SK-N-SH (cell line): Measurements from ENCODE around the gene IL1RAP. TPM values are rescaled to one million over a fixed set of nuclear protein-coding genes. Genes with fewer than 3 reads are reported as not detected.

ENCODE experiments used
- CTCF ChIA-PET: fragments of 300-600, 350-600 bp; formaldehyde crosslinking; extraction: SDS; loops from one replicate; lab custom pipeline; 2021; lab: Yijun Ruan, JAX
- POLR2A ChIA-PET: fragments of 350-600 bp; sonication (Branson Sonifier 250); formaldehyde crosslinking; extraction: SDS; loops from one replicate; lab custom pipeline; 2020; ENCODE audit warnings: antibody characterized with exemption, inconsistent platforms; lab: Yijun Ruan, JAX
- DNase-seq: peaks from one replicate; pipeline ENCODE4 v3.0.0; 2012
- H2AFZ ChIP-seq: fragments of 200-600 bp; sonication (generic); 2 replicates; pipeline ENCODE4 v1.8.1; 2016; ENCODE audit warnings: antibody characterized with exemption, mild to moderate bottlenecking, low read depth
- H3F3A ChIP-seq: fragments of 200-600 bp; sonication (generic); replicated peaks from 2 replicates; pipeline ENCODE3; 2016; ENCODE audit warnings: antibody characterized with exemption, mild to moderate bottlenecking; ENCODE audit not compliant: insufficient read depth
- H3K27ac ChIP-seq, 2 experiments: fragments of 200-500 bp in 1 of 2; fragments of 200-600 bp in 1 of 2; sonication (Bioruptor generic) in 1 of 2; sonication (generic), shearing (Covaris generic) in 1 of 2; 2 replicates each; pipeline versions ENCODE4 v1.5.1 to v1.6.1; 2014 to 2016; ENCODE audit warnings: low read depth in 2 of 2, inconsistent platforms in 1 of 2, low read length in 1 of 2, mild to moderate bottlenecking in 1 of 2, mixed read lengths in 1 of 2
- H3K27me3 ChIP-seq: fragments of 200-600 bp; sonication (generic), shearing (Covaris generic); 2 replicates; pipeline ENCODE4 v1.6.1; 2016; ENCODE audit warnings: mixed run types; ENCODE audit not compliant: insufficient read depth
- H3K36me3 ChIP-seq, 2 experiments: fragments of 200-500 bp in 1 of 2; fragments of 200-600 bp in 1 of 2; sonication (Bioruptor generic) in 1 of 2; sonication (generic) in 1 of 2; replicated peaks in 1 of 2; 2 replicates each; pipeline versions ENCODE3 to v1.5.1; 2014 to 2016; ENCODE audit warnings: low read length in 1 of 2, mild to moderate bottlenecking in 1 of 2; ENCODE audit not compliant: insufficient read depth in 2 of 2, control insufficient read depth in 1 of 2
- H3K4me1 ChIP-seq, 2 experiments: fragments of 200-500 bp in 1 of 2; fragments of 200-600 bp in 1 of 2; sonication (Bioruptor generic) in 1 of 2; sonication (generic), shearing (Covaris generic) in 1 of 2; 2 replicates each; pipeline versions ENCODE4 v1.5.1 to v1.6.1; 2014 to 2016; ENCODE audit warnings: low read depth in 1 of 2, low read length in 1 of 2, mixed run types in 1 of 2; ENCODE audit not compliant: insufficient read depth in 2 of 2, control insufficient read depth in 1 of 2
- H3K4me2 ChIP-seq: fragments of 200-600 bp; sonication (generic), shearing (Covaris generic); 2 replicates; pipeline ENCODE4 v1.6.1; 2017; ENCODE audit warnings: mixed run types
- H3K4me3 ChIP-seq, 2 experiments: fragments of 200-500 bp in 1 of 2; fragments of 200-600 bp in 1 of 2; sonication (Bioruptor generic) in 1 of 2; sonication (generic), shearing (Covaris generic) in 1 of 2; 2 replicates each; pipeline versions ENCODE4 v1.5.1 to v1.8.1; 2014 to 2016; ENCODE audit warnings: low read depth in 2 of 2, inconsistent platforms in 1 of 2, low read length in 1 of 2, mild to moderate bottlenecking in 1 of 2, mixed read lengths in 1 of 2, moderate library complexity in 1 of 2
- H3K79me2 ChIP-seq: fragments of 200-600 bp; sonication (generic); 2 replicates; pipeline ENCODE4 v1.8.1; 2017; ENCODE audit warnings: mild to moderate bottlenecking; ENCODE audit not compliant: insufficient read depth
- H3K9ac ChIP-seq: fragments of 200-600 bp; sonication (generic); 2 replicates; pipeline ENCODE4 v1.6.1; 2017; ENCODE audit warnings: mixed run types
- H3K9me2 ChIP-seq: fragments of 200-600 bp; sonication (generic); 2 replicates; pipeline ENCODE4 v1.6.1; 2017; ENCODE audit warnings: mixed run types
- H3K9me3 ChIP-seq: fragments of 200-600 bp; sonication (generic); 2 replicates; pipeline ENCODE4 v1.6.1; 2017; ENCODE audit warnings: mixed run types, mild to moderate bottlenecking, moderate library complexity
- H4K20me1 ChIP-seq: fragments of 200-600 bp; sonication (generic); 2 replicates; pipeline ENCODE4 v1.6.1; 2017; ENCODE audit warnings: mild to moderate bottlenecking, mixed run types; ENCODE audit not compliant: insufficient read depth
- ELF1 ChIP-seq: IDR thresholded peaks from 2 replicates; pipeline ENCODE4 v1.4.0; 2012
- EP300 ChIP-seq, 2 experiments: IDR thresholded peaks; 2 replicates each; pipeline versions ENCODE4 v1.4.0 to v1.6.1; 2012; ENCODE audit warnings: borderline replicate concordance in 1 of 2, low read depth in 1 of 2, low read length in 1 of 2
- FOSL2 ChIP-seq: IDR thresholded peaks from 2 replicates; pipeline ENCODE4 v1.4.0; 2012; ENCODE audit warnings: low read depth, mild to moderate bottlenecking, moderate library complexity, borderline replicate concordance
- FOXJ3 ChIP-seq: sonication (generic); formaldehyde crosslinking; IDR thresholded peaks from 2 replicates; pipeline ENCODE4 v1.5.1; 2020; ENCODE audit warnings: mild to moderate bottlenecking, missing genetic modification reagents
- IRF3 ChIP-seq: fragments of 150-350 bp; IDR thresholded peaks from 2 replicates; pipeline ENCODE4 v1.6.1; 2016; ENCODE audit warnings: mild to moderate bottlenecking, low read depth, low read length
- JUND ChIP-seq: IDR thresholded peaks from 2 replicates; pipeline ENCODE4 v1.4.0; 2012
- MAX ChIP-seq: IDR thresholded peaks from 2 replicates; pipeline ENCODE4 v1.4.0; 2012; ENCODE audit warnings: low read depth
- NFIC ChIP-seq: IDR thresholded peaks from 2 replicates; pipeline ENCODE4 v1.4.0; 2012; ENCODE audit warnings: borderline replicate concordance
- NRF1 ChIP-seq: IDR thresholded peaks from 2 replicates; pipeline ENCODE4 v1.6.1; 2012; ENCODE audit warnings: low read depth, mild to moderate bottlenecking, low read length
- PBX3 ChIP-seq: IDR thresholded peaks from 2 replicates; pipeline ENCODE4; 2012
- RAD21 ChIP-seq: IDR thresholded peaks from 2 replicates; pipeline ENCODE4 v1.6.1; 2012; ENCODE audit warnings: mild to moderate bottlenecking, low read length
- SMC3 ChIP-seq: IDR thresholded peaks from 2 replicates; pipeline ENCODE4 v1.6.1; 2012; ENCODE audit warnings: low read depth, low read length, improper control_type of control experiment
- TCF12 ChIP-seq: IDR thresholded peaks from 2 replicates; pipeline ENCODE4 v1.4.0; 2012
- TEAD4 ChIP-seq: IDR thresholded peaks from 2 replicates; pipeline ENCODE4 v1.4.0; 2012; ENCODE audit warnings: mild to moderate bottlenecking, borderline replicate concordance; ENCODE audit not compliant: insufficient read depth
- USF1 ChIP-seq: IDR thresholded peaks from 2 replicates; pipeline ENCODE4 v1.4.0; 2012; ENCODE audit warnings: low read depth, borderline replicate concordance
- ZBTB33 ChIP-seq: IDR thresholded peaks from 2 replicates; pipeline ENCODE4 v1.4.0; 2012; ENCODE audit warnings: low read depth, borderline replicate concordance
- WGBS: methylation state at CpG from one replicate; pipeline ENCODE4 v1.1.6; 2017; ENCODE audit warnings: low lambda C conversion rate; 5-methylcytosine and 5-hydroxymethylcytosine counted together
- polyA plus RNA-seq, 3 experiments: library from polyadenylated mRNA; depleted of rRNA; stranded (reverse); fragments of >200 nt; gene quantifications; 2 replicates each; pipeline ENCODE4 v1.2.3, GENCODE V29; 2012

IL1RAP gene
- polyA plus RNA-seq, 1 of the 3 experiments (the other 2 are of a cell fraction): 7.6 TPM

GRCh38 chr3:190673148-190673547, 159.3 kb downstream of the IL1RAP start:
- H3K9ac ChIP-seq: peak overlapping the region; percentile 26; the same call in 1 of the 2 replicates
- peaks cover 0 to 11% of the 10 kb centered on the region in 2 experiments; a peak in 1 of 4 replicates for H3K4me1 ChIP-seq
- H3K9me3 ChIP-seq: no peaks in the 10 kb centered on the region
- H3K4me3 ChIP-seq: no peak overlapping the region
- TF ChIP-seq NRF1 (no peak), ELF1 (no peak), NFIC (peak; percentile 46; the same call in 1 of the 2 replicates), USF1 (no peak), JUND (peak; percentile 17; the same call in 1 of the 2 replicates), RAD21 (no peak), FOXJ3 (CRISPR knock-in tag) (no peak), MAX (no peak), FOSL2 (peak; percentile 8; the same call in 1 of the 2 replicates), ZBTB33 (no peak), TEAD4 (0 out of 2 replicates have a peak, but pooled peaks have one; percentile 7), SMC3 (no peak), TCF12 (peak; percentile 38; the same call in 1 of the 2 replicates), EP300 (IDR thresholded peaks at IDR 0.05; ENCODE audit: borderline replicate concordance in 1 of 2, low read depth in 1 of 2, low read length in 1 of 2) (peak in 1 of 2 experiments; percentile 29; a peak in 1 of 4 replicates), IRF3 (no peak), PBX3 (peak; percentile 46; the same call in 1 of the 2 replicates)
- TF ChIP-seq, all 33 proteins: peak for 7
- Histone ChIP-seq H3K27me3 (no peaks in the 10 kb centered on the region), H2AFZ (no peak overlapping the region), H3K79me2 (no peaks in the 10 kb centered on the region), H4K20me1 (no peaks in the 10 kb centered on the region), H3K27ac (peak overlapping the region; percentile 55 to 58; a peak in 3 of 4 replicates), H3K9me2 (no peaks in the 10 kb centered on the region), H3K4me2 (peak overlapping the region; percentile 43; the same call in 1 of the 2 replicates), H3K36me3 (no peaks in the 10 kb centered on the region), H3F3A (peaks cover 20% of the 10 kb centered on the region)
- 12% methylated on average over 3 of the region's 3 CpGs for WGBS
- ChIA-PET POLR2A (no interaction called here), CTCF (interaction anchor here (0.9 kb wide), 1 partner anchor 26 kb away, joined by 3 read pairs; no protein-coding TSS in a partner anchor)
- DNase-seq: no peak
